HepG2 (cell line): ENCODE results near the gene DHX8. TPM values are rescaled to one million over a fixed set of nuclear protein-coding genes. Genes with fewer than 3 reads are reported as not detected.

Source experiments
- ETS1 ChIP-seq: sonication (generic); formaldehyde crosslinking; IDR thresholded peaks from 2 replicates; pipeline ENCODE4 v1.4.0; 2020; ENCODE audit warnings: missing genetic modification reagents
- FOXK2 ChIP-seq: fragments of 450-650 bp; IDR thresholded peaks from 2 replicates; pipeline ENCODE4 v1.6.1; 2016
- KDM3A ChIP-seq: IDR thresholded peaks from 2 replicates; pipeline ENCODE4 v1.6.1; 2018; ENCODE audit warnings: low read depth, missing compliant biosample characterization
- MYPOP ChIP-seq: sonication (generic); formaldehyde crosslinking; IDR thresholded peaks from 2 replicates; pipeline ENCODE4 v1.8.1; 2023; ENCODE audit warnings: mild to moderate bottlenecking, moderate library complexity, missing genetic modification reagents
- NFE2L1 ChIP-seq: sonication (generic); formaldehyde crosslinking; IDR thresholded peaks from 2 replicates; pipeline ENCODE4 v1.4.0; 2020; ENCODE audit warnings: missing genetic modification reagents, mild to moderate bottlenecking, borderline replicate concordance
- NFE2L2 ChIP-seq: fragments of 150-350 bp; IDR thresholded peaks from 2 replicates; pipeline ENCODE4 v1.6.1; 2014; ENCODE audit warnings: low read length
- RARG ChIP-seq: sonication (generic); formaldehyde crosslinking; IDR thresholded peaks from 2 replicates; pipeline ENCODE4 v1.4.0; 2020; ENCODE audit warnings: low read depth, mild to moderate bottlenecking, missing genetic modification reagents
- TFDP1 ChIP-seq: IDR thresholded peaks from 2 replicates; pipeline ENCODE4 v1.6.1; 2016; ENCODE audit warnings: missing compliant biosample characterization, missing genetic modification reagents, borderline replicate concordance
- WIZ ChIP-seq: sonication (generic); formaldehyde crosslinking; IDR thresholded peaks from 2 replicates; pipeline ENCODE4 v1.5.1; 2020; ENCODE audit warnings: mild to moderate bottlenecking, missing genetic modification reagents
- ZBED4 ChIP-seq: sonication (generic); formaldehyde crosslinking; IDR thresholded peaks from 2 replicates; pipeline ENCODE4 v1.4.0; 2020; ENCODE audit warnings: missing genetic modification reagents, borderline replicate concordance
- ZBTB2 ChIP-seq: sonication (generic); formaldehyde crosslinking; IDR thresholded peaks from 2 replicates; pipeline ENCODE4 v1.8.0; 2022; ENCODE audit warnings: low read depth, missing genetic modification reagents
- ZEB1 ChIP-seq: IDR thresholded peaks from 2 replicates; pipeline ENCODE4 v1.6.1; 2012; ENCODE audit warnings: mild to moderate bottlenecking, low read depth, inconsistent platforms; ENCODE audit not compliant: insufficient replicate concordance
- ZNF18 ChIP-seq: sonication (generic); formaldehyde crosslinking; IDR thresholded peaks from 2 replicates; pipeline ENCODE4 v1.8.0; 2022; ENCODE audit warnings: mild to moderate bottlenecking, missing genetic modification reagents; ENCODE audit not compliant: insufficient replicate concordance
- ZNF549 ChIP-seq: sonication (generic); formaldehyde crosslinking; IDR thresholded peaks from 2 replicates; pipeline ENCODE4 v1.5.0; 2020; ENCODE audit warnings: missing genetic modification reagents
- ZNF703 ChIP-seq: sonication (generic); formaldehyde crosslinking; IDR thresholded peaks from 2 replicates; pipeline ENCODE4 v1.5.1; 2020; ENCODE audit warnings: missing genetic modification reagents, mild to moderate bottlenecking, moderate library complexity, borderline replicate concordance
- polyA plus RNA-seq, 8 experiments: library from polyadenylated mRNA; depleted of rRNA in 3 of 8; stranded (reverse) in 7 of 8; unstranded in 1 of 8; fragments of >200 nt; fragmentation: Illumina TruSeq in 4 of 8; extraction: Trizol in 4 of 8; gene quantifications; 2 replicates each; pipeline versions ENCODE4 v1.2.1 to v1.2.3, GENCODE V29; 2011 to 2016; ENCODE audit warnings: low read depth in 4 of 8, missing spikeins in 1 of 8, mixed read lengths in 1 of 8; ENCODE audit not compliant: insufficient read depth in 1 of 8
- total RNA-seq, 5 experiments: library from RNA; depleted of rRNA; stranded (reverse); fragments of >200 nt; fragmentation: Illumina TruSeq; extraction: Trizol; gene quantifications; 2 replicates each; pipeline ENCODE4 v1.2.3, GENCODE V29; 2016; ENCODE audit warnings: low read depth in 1 of 5

Gene DHX8
- total and polyA plus RNA-seq, 2 of the 13 experiments (the other 11 are each of a cell fraction or from before 2014, with no cell fraction given) = 24.8 to 48.9 TPM

GRCh38 chr17:43483674-43484551 is at the start of gene DHX8 (continued):
- TF ChIP-seq KDM3A (CRISPR knock-in tag) (peak; percentile 100), ZNF703 (CRISPR knock-in tag) (no peak), TFDP1 (peak; percentile 45; the same call in 1 of the 2 replicates), ZBTB2 (peak; percentile 84), ZNF549 (CRISPR knock-in tag) (no peak), WIZ (CRISPR knock-in tag) (peak; percentile 32; the same call in 1 of the 2 replicates), ETS1 (CRISPR knock-in tag) (0 out of 2 replicates have a peak, but pooled peaks have one; percentile 41), ZBED4 (peak; percentile 87; the same call in 1 of the 2 replicates), ZEB1 (peak; percentile 74), RARG (CRISPR knock-in tag) (peak; percentile 90; the same call in 1 of the 2 replicates), ZNF18 (peak; percentile 72), NFE2L1 (CRISPR knock-in tag) (no peak), NFE2L2 (no peak), MYPOP (CRISPR knock-in tag) (peak; percentile 94), FOXK2 (peak; percentile 99)
